GM23248 (cell line): Measurements from ENCODE around the gene EP400. TPM values are rescaled to one million over a fixed set of nuclear protein-coding genes. Genes with fewer than 3 reads are reported as not detected.

Experiments used
- DNase-seq: peaks from one replicate; pipeline ENCODE4 v3.0.0-alpha.2; 2015
- H2AFZ ChIP-seq: fragments of 200-600 bp; sonication (generic); 2 replicates; pipeline ENCODE4 v1.6.1; 2016; ENCODE audit warnings: antibody characterized with exemption
- H3F3A ChIP-seq: fragments of 200-600 bp; sonication (generic); 2 replicates; pipeline ENCODE4 v1.6.1; 2016; ENCODE audit warnings: mild to moderate bottlenecking, antibody characterized with exemption, mixed run types; ENCODE audit not compliant: insufficient read depth
- H3K27ac ChIP-seq: fragments of 200-600 bp; sonication (generic); 2 replicates; pipeline ENCODE4 v1.5.1; 2016; ENCODE audit warnings: mild to moderate bottlenecking
- H3K27me3 ChIP-seq: fragments of 200-600 bp; sonication (generic); replicated peaks from 2 replicates; pipeline ENCODE4 v1.6.1; 2016; ENCODE audit warnings: mild to moderate bottlenecking; ENCODE audit not compliant: insufficient read depth
- H3K36me3 ChIP-seq: fragments of 200-600 bp; sonication (generic); 2 replicates; pipeline ENCODE4 v1.6.1; 2016; ENCODE audit warnings: low read depth, mild to moderate bottlenecking
- H3K4me1 ChIP-seq: fragments of 200-600 bp; sonication (generic); 2 replicates; pipeline ENCODE4 v1.6.1; 2016; ENCODE audit warnings: mild to moderate bottlenecking; ENCODE audit not compliant: insufficient read depth
- H3K4me2 ChIP-seq: fragments of 200-600 bp; sonication (generic); one replicate; pipeline ENCODE4 v1.6.1; 2016; ENCODE audit warnings: mild to moderate bottlenecking; ENCODE audit not compliant: unreplicated experiment
- H3K4me3 ChIP-seq: fragments of 200-600 bp; sonication (generic); 2 replicates; pipeline ENCODE4 v1.5.1; 2016; ENCODE audit warnings: mild to moderate bottlenecking
- H3K79me2 ChIP-seq: fragments of 200-600 bp; sonication (generic); 2 replicates; pipeline ENCODE4 v1.6.1; 2016; ENCODE audit warnings: mild to moderate bottlenecking; ENCODE audit not compliant: insufficient read depth
- H3K9ac ChIP-seq: fragments of 200-600 bp; sonication (generic); 2 replicates; pipeline ENCODE4 v1.6.1; 2016; ENCODE audit warnings: mild to moderate bottlenecking
- H3K9me2 ChIP-seq: fragments of 200-600 bp; sonication (generic); 2 replicates; pipeline ENCODE4 v1.6.1; 2016; ENCODE audit warnings: mixed run types, mild to moderate bottlenecking, moderate library complexity; ENCODE audit not compliant: insufficient read depth
- H3K9me3 ChIP-seq: fragments of 200-600 bp; sonication (generic); one replicate; pipeline ENCODE4 v1.6.1; 2017; ENCODE audit warnings: low read depth
- H4K20me1 ChIP-seq: fragments of 200-600 bp; sonication (generic); 2 replicates; pipeline ENCODE4 v1.6.0; 2016; ENCODE audit not compliant: insufficient read depth
- EZH2 ChIP-seq: fragments of 200-600 bp; sonication (generic); IDR thresholded peaks from 2 replicates; pipeline ENCODE4 v1.6.1; 2018; ENCODE audit warnings: antibody characterized with exemption, mild to moderate bottlenecking; ENCODE audit not compliant: insufficient read depth, poor library complexity, severe bottlenecking
- EZH2phosphoT487 ChIP-seq: fragments of 200-600 bp; sonication (generic); IDR thresholded peaks from 2 replicates; pipeline ENCODE4 v1.6.1; 2018; ENCODE audit warnings: antibody characterized with exemption, moderate library complexity, mild to moderate bottlenecking, low read depth; ENCODE audit not compliant: insufficient read depth
- WGBS, 2 experiments: methylation state at CpG; one replicate each; pipeline ENCODE4 v1.1.6; 2015 to 2017; ENCODE audit warnings: low lambda C conversion rate in 2 of 2, low coverage in 1 of 2; ENCODE audit errors: missing lambda C conversion rate in 2 of 2; 5-methylcytosine and 5-hydroxymethylcytosine counted together
- in situ Hi-C: fragments of 300-500 bp; cut with MboI; formaldehyde crosslinking; loops from 2 replicates; pipeline ENCODE4 v1.15.0; 2020
- polyA plus RNA-seq: library from polyadenylated mRNA; unstranded; fragments of >200 nt; fragmentation: Nextera tagmentation; extraction: Ambion mirVana; gene quantifications from 2 replicates; pipeline ENCODE4 v1.2.1, GENCODE V29; 2016
- total RNA-seq: library from RNA; depleted of rRNA; stranded (reverse); fragments of >200 nt; shearing (Covaris generic); gene quantifications from 2 replicates; pipeline ENCODE4 v1.2.3, GENCODE V29; 2014

EP400 gene
- total and polyA plus RNA-seq, 2 experiments from 2014 or later, result 8.6 to 9.4 TPM

GRCh38 chr12:132036063-132036683 is 86.4 kb downstream of the EP400 start:
- Histone ChIP-seq H3K4me3 (no peak overlapping the region), H3F3A (no peaks in the 10 kb centered on the region), H3K9ac (no peak overlapping the region), H3K27me3 (no peaks in the 10 kb centered on the region), H3K9me2 (no peaks in the 10 kb centered on the region), H3K27ac (no peak overlapping the region), H3K4me1 (no peaks in the 10 kb centered on the region), H3K36me3 (peaks cover 30% of the 10 kb centered on the region; the same call in 1 of the 2 replicates), H3K4me2 (no peak overlapping the region), H4K20me1 (no peaks in the 10 kb centered on the region), H2AFZ (no peak overlapping the region), H3K79me2 (0 out of 2 replicates have a peak, but pooled peaks cover 5% of the 10 kb centered on the region), H3K9me3 (no peaks in the 10 kb centered on the region)
- TF ChIP-seq EZH2phosphoT487 (no peak), EZH2 (no peak)
- DNase-seq, result no peak
- 95 to 96% methylated on average over 31 of the region's 31 CpGs for WGBS, 2 experiments
- in situ Hi-C loops, result no loop called here

- Histone ChIP-seq H3K27me3 (no peaks in the 10 kb centered on the region), H4K20me1 (no peaks in the 10 kb centered on the region), H3F3A (peaks cover 5% of the 10 kb centered on the region; the same call in 1 of the 2 replicates), H3K27ac (no peak overlapping the region), H3K4me3 (no peak overlapping the region), H3K36me3 (peaks cover 18% of the 10 kb centered on the region; the same call in 1 of the 2 replicates), H3K4me1 (no peaks in the 10 kb centered on the region), H3K9me2 (no peaks in the 10 kb centered on the region), H3K9me3 (no peaks in the 10 kb centered on the region), H3K79me2 (0 out of 2 replicates have a peak, but pooled peaks cover 5% of the 10 kb centered on the region), H3K4me2 (no peak overlapping the region), H3K9ac (no peak overlapping the region), H2AFZ (no peak overlapping the region)
- TF ChIP-seq EZH2phosphoT487 (no peak), EZH2 (no peak)
- DNase-seq, result no peak
- 93 to 96% methylated on average over 17 to 20 of the region's 20 CpGs for WGBS, 2 experiments
- in situ Hi-C loops, result no loop called here
These were observed 91.3 kb downstream of the EP400 start for GRCh38 chr12:132040906-132041606.

- in situ Hi-C loops, result no loop called here
- Histone ChIP-seq H3K27me3 (no peaks in the 10 kb centered on the region), H2AFZ (no peak overlapping the region), H3K4me1 (peaks cover 10% of the 10 kb centered on the region), H3K27ac (no peak overlapping the region), H3K9me3 (no peaks in the 10 kb centered on the region), H3K4me3 (no peak overlapping the region), H3K36me3 (peaks cover 14% of the 10 kb centered on the region; the same call in 1 of the 2 replicates), H3K4me2 (no peak overlapping the region), H3K79me2 (0 out of 2 replicates have a peak, but pooled peaks cover 12% of the 10 kb centered on the region), H4K20me1 (no peaks in the 10 kb centered on the region), H3K9ac (no peak overlapping the region), H3F3A (peaks cover 9% of the 10 kb centered on the region), H3K9me2 (no peaks in the 10 kb centered on the region)
- 86 to 89% methylated on average over 3 of the region's 3 CpGs for WGBS, 2 experiments
- TF ChIP-seq EZH2phosphoT487, result no peak
- TF ChIP-seq EZH2, result no peak
- no peak for DNase-seq
These were observed 93.5 kb downstream of the EP400 start for GRCh38 chr12:132043216-132043615.

GRCh38 chr12:132043770-132044467 is 94.2 kb downstream of the EP400 start:
- no peak overlapping the region for H2AFZ ChIP-seq
- no peaks in the 10 kb centered on the region for H4K20me1 ChIP-seq
- H3K4me1 ChIP-seq, result peaks cover 10% of the 10 kb centered on the region
- peaks cover 14% of the 10 kb centered on the region; the same call in 1 of the 2 replicates for H3K36me3 ChIP-seq
- no peak overlapping the region for H3K4me2 ChIP-seq
- peaks cover 17% of the 10 kb centered on the region for H3K79me2 ChIP-seq
- TF ChIP-seq EZH2phosphoT487 (no peak), EZH2 (no peak)
- no peaks in the 10 kb centered on the region for H3K9me3 ChIP-seq
- DNase-seq, result no peak
- H3K9ac ChIP-seq, result no peak overlapping the region
- no peak overlapping the region for H3K4me3 ChIP-seq
- in situ Hi-C loops, result no loop called here
- H3F3A ChIP-seq, result peaks cover 9% of the 10 kb centered on the region
- H3K27ac ChIP-seq, result no peak overlapping the region
- H3K27me3 ChIP-seq, result no peaks in the 10 kb centered on the region
- 91 to 94% methylated on average over 17 of the region's 17 CpGs for WGBS, 2 experiments
- H3K9me2 ChIP-seq, result no peaks in the 10 kb centered on the region
